ENCODE measurements around the gene MDN1. TPM values are rescaled to one million over a fixed set of nuclear protein-coding genes. Genes with fewer than 3 reads are reported as not detected.

MDN1 gene
- total and polyA plus RNA-seq, 2 of the 4 experiments (the other 2 are of a cell fraction): 7.7 to 26.7 TPM

DNA sequence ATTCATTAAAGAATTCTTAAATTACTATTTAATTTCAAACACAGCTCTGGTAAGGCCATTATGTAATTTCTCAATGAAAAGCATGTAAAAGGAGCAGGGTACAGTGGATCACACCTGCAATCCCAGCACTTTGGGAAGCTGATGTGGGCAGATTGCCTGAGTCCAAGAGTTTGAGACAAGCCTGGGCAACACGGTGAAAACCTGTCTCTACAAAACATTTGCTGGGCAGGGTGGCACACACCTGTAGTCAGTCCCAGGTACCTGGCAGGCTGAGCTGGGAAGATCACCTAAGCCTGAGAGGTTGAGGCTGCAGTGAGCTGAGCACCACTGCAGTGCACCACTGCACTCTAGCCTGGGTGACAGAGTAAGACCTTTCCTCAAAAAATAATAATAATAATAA lies 37.4 kb downstream of the MDN1 start:
- Histone ChIP-seq H2AFZ (replicated peaks; ENCODE audit: low read length, poor library complexity) (no peak overlapping the region), H3K14ac (replicated peaks; ENCODE audit: low read depth, low read length) (no peak overlapping the region), H2BK5ac (ENCODE audit: low read depth, low read length, poor library complexity, severe bottlenecking) (no peak overlapping the region), H3K4ac (ENCODE audit: low read depth, low read length) (no peak overlapping the region), H3K36me3 (ENCODE audit: control insufficient read depth, insufficient read depth, low read length) (peaks cover 17% of the 10 kb centered on the region), H2BK120ac (ENCODE audit: low read depth, low read length) (no peak overlapping the region), H2BK20ac (ENCODE audit: low read depth, low read length) (no peak overlapping the region), H3K4me1 (ENCODE audit: control insufficient read depth, insufficient read depth, low read length) (no peaks in the 10 kb centered on the region), H3K27ac (ENCODE audit: insufficient read depth, low read length) (no peak overlapping the region), H3K9me3 (ENCODE audit: control insufficient read depth, insufficient read depth, low read length) (no peaks in the 10 kb centered on the region), H2AK9ac (replicated peaks; ENCODE audit: low read depth, low read length, poor library complexity) (no peak overlapping the region), H3K4me2 (ENCODE audit: low read depth, low read length) (no peak overlapping the region), H4K20me1 (ENCODE audit: insufficient read depth, low read length) (no peaks in the 10 kb centered on the region), H3K27me3 (ENCODE audit: control insufficient read depth, insufficient read depth, low read length) (no peaks in the 10 kb centered on the region), H3K9me1 (ENCODE audit: insufficient read depth, low read length) (no peaks in the 10 kb centered on the region), H3K79me1 (ENCODE audit: low read depth in 1 of 2, low read length in 2 of 2) (no peaks in the 10 kb centered on the region), H3K56ac (ENCODE audit: extremely low read depth, insufficient read depth, low read length) (no peak overlapping the region), H2BK15ac (ENCODE audit: low read depth, low read length) (no peak overlapping the region), H3K18ac (ENCODE audit: low read depth, low read length) (no peak overlapping the region), H2AK5ac (ENCODE audit: low read depth, low read length) (no peak overlapping the region), H3K9ac (ENCODE audit: low read depth, low read length) (no peak overlapping the region), H4K91ac (ENCODE audit: insufficient read depth, low read depth, low read length) (no peak overlapping the region), H4K5ac (ENCODE audit: low read depth, low read length) (no peak overlapping the region), H4K8ac (ENCODE audit: low read depth in 2 of 2, low read length in 2 of 2) (no peak overlapping the region), H3K4me3 (ENCODE audit: insufficient read depth, low read depth, low read length) (no peak overlapping the region), H3K23ac (ENCODE audit: low read depth, low read length) (no peak overlapping the region)
- in situ Hi-C loops (cut with MboI; ENCODE audit: low sequenced_read_pairs) (no loop called here), intact Hi-C loops (cut with micrococcal nuclease) (no loop called here), dilution Hi-C loops (cut with HindIII; ENCODE audit: low sequenced_read_pairs, unreplicated experiment) (no loop called here)
- WGBS, 2 experiments (ENCODE audit: extremely low coverage in 2 of 2, insufficient read length in 1 of 2): 100% methylated on average over 1 of the region's 1 CpG; no CpG with 5 or more reads in 1 of the 2 experiments
- BruUV-seq (replicated peaks): no TSS peak
- POLR2A ChIA-PET (ENCODE audit: unreplicated experiment): no interaction called here
- CTCF ChIA-PET: interaction anchor here (1.2 kb wide), 1 partner anchor 22 kb away, joined by 3 read pairs; no protein-coding TSS in a partner anchor
- DNase-seq (no peak), ATAC-seq (ENCODE audit: low read depth) (no peak)
- TF ChIP-seq, protein P1, sequence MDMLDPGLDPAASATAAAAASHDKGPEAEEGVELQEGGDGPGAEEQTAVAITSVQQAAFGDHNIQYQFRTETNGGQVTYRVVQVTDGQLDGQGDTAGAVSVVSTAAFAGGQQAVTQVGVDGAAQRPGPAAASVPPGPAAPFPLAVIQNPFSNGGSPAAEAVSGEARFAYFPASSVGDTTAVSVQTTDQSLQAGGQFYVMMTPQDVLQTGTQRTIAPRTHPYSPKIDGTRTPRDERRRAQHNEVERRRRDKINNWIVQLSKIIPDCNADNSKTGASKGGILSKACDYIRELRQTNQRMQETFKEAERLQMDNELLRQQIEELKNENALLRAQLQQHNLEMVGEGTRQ (IDR thresholded peaks at IDR 0.05; ENCODE audit: low read depth, low read length): no peak
- TF ChIP-seq, protein P2, sequence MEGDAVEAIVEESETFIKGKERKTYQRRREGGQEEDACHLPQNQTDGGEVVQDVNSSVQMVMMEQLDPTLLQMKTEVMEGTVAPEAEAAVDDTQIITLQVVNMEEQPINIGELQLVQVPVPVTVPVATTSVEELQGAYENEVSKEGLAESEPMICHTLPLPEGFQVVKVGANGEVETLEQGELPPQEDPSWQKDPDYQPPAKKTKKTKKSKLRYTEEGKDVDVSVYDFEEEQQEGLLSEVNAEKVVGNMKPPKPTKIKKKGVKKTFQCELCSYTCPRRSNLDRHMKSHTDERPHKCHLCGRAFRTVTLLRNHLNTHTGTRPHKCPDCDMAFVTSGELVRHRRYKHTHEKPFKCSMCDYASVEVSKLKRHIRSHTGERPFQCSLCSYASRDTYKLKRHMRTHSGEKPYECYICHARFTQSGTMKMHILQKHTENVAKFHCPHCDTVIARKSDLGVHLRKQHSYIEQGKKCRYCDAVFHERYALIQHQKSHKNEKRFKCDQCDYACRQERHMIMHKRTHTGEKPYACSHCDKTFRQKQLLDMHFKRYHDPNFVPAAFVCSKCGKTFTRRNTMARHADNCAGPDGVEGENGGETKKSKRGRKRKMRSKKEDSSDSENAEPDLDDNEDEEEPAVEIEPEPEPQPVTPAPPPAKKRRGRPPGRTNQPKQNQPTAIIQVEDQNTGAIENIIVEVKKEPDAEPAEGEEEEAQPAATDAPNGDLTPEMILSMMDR (conservative IDR thresholded peaks at IDR 0.05; ENCODE audit: low read depth, low read length): no peak
- TF ChIP-seq NFE2L2 (IDR thresholded peaks at IDR 0.05; ENCODE audit: low read depth, low read length) (no peak), CHD1 (IDR thresholded peaks at IDR 0.05; ENCODE audit: low read depth, low read length) (no peak), CEBPB (IDR thresholded peaks at IDR 0.05; ENCODE audit: low read depth, low read length) (no peak), POLR2A (IDR thresholded peaks at IDR 0.05; ENCODE audit: low read depth, low read length) (no peak), RFX5 (IDR thresholded peaks at IDR 0.05; ENCODE audit: low read depth, low read length) (no peak), BHLHE40 (IDR thresholded peaks at IDR 0.05; ENCODE audit: low read depth, low read length) (no peak), FOS (IDR thresholded peaks at IDR 0.05; ENCODE audit: low read depth, low read length) (no peak), RCOR1 (IDR thresholded peaks at IDR 0.05; ENCODE audit: insufficient replicate concordance, low read length) (no peak), MAFK (IDR thresholded peaks at IDR 0.05; ENCODE audit: low read depth, low read length) (no peak), RAD21 (IDR thresholded peaks at IDR 0.05; ENCODE audit: low read length) (no peak), SMC3 (IDR thresholded peaks at IDR 0.05; ENCODE audit: low read depth, low read length) (no peak)
